ENCODE data around the gene SBF1. TPM values are rescaled to one million over a fixed set of nuclear protein-coding genes. Genes with fewer than 3 reads are reported as not detected.

SBF1 gene
- total RNA-seq, 5 donors from 2014 or later (not counting 1 experiment from before 2014, with no cell fraction given): 193 to 318 (median 308) TPM

DNA sequence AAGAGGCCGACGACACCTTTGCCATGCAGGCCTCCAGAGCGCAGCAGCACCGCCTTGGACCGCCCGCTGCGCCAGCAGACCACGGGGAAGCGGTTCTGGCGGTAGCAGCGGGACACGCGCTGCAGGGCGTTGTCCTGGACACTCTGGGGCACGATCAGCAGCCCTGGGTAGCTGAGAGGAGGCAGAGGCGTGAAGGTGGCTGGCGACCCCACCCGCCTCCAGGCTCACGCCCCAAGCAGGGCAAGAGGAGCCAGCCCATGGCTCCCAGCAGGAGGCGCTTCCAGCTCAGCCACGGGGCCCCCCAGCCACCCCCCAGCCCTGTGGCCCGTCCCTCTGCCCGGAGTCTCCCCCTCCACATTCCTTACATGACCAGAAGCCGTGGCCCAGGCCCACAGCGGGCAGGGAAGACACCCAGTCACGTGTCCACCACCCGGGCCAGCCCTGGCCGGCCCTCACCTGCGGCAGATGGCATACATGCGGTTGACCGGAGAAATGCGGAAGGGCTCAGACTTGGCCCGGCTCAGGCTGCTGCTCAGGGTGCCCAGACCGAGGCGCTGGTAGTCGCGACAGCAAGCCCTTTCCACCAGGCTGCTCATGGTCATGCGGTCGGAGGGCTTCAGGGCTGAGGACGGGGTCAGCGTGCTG is 15.2 kb downstream of the SBF1 start:
- peak in 3 of 4 experiments; percentile 17 to 30 (median 22) for ATAC-seq (replicated peaks in 1 of 4)
- no peak for DNase-seq
- WGBS (ENCODE audit: insufficient coverage): 94% methylated on average over 39 of the region's 41 CpGs
- Histone ChIP-seq H3K27me3 (replicated peaks in 1 of 2; ENCODE audit: control insufficient read depth in 2 of 2, extremely low read depth in 1 of 2, insufficient read depth in 2 of 2, low read length in 1 of 2) (no peaks in the 10 kb centered on the region), H3K27ac (ENCODE audit: low read length) (no peak overlapping the region), H3K9me3 (no peaks in the 10 kb centered on the region), H3K4me1 (ENCODE audit: control insufficient read depth in 1 of 2, extremely low read depth in 1 of 2, insufficient read depth in 2 of 2, low read length in 2 of 2) (peaks cover 0 to 5% of the 10 kb centered on the region in 2 experiments), H3K4me3 (ENCODE audit: control insufficient read depth in 1 of 2, extremely low read depth in 1 of 2, low read length in 1 of 2) (no peak overlapping the region), H3K36me3 (ENCODE audit: control insufficient read depth in 2 of 2, extremely low read depth in 1 of 2, insufficient read depth in 1 of 2, low read length in 1 of 2) (peaks cover 32 to 95% of the 10 kb centered on the region in 2 donors)
- peaks cover 0 to 2% (median 1%) of the 10 kb centered on the region in 3 donors for H3K4me1 Mint-ChIP-seq
- H3K27me3 Mint-ChIP-seq: no peaks in the 10 kb centered on the region
- H3K27ac Mint-ChIP-seq: no peak overlapping the region
- H3K9me3 Mint-ChIP-seq: no peaks in the 10 kb centered on the region
- CTCF ChIA-PET: no interaction called here
- POLR2A ChIA-PET: no interaction called here
- H3K4me3 Mint-ChIP-seq: no peak overlapping the region
- H3K36me3 Mint-ChIP-seq: peaks cover 35% of the 10 kb centered on the region

DNA sequence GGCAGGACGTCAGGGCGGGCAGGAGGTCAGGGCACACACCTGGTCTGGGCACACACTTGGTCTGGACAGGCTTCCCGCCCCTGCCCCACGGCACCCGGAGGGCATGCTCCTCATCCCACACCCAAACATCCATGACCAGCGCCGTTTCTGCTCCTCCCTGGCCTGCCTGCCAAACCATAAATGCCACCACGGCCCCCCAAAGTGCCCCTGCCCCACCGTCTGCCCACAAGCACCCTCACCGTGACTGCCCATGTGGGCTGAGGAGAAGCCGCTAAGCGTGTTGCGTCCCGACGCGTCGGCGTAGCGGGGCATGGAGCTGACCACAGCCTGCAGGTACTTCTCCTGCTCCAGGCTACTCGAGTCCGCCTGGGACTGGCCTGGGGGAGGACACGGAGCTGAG is 15.8 kb downstream of the SBF1 start:
- Histone ChIP-seq H3K4me3 (ENCODE audit: control insufficient read depth in 1 of 2, extremely low read depth in 1 of 2, low read length in 1 of 2) (no peak overlapping the region), H3K9me3 (no peaks in the 10 kb centered on the region), H3K36me3 (ENCODE audit: control insufficient read depth in 2 of 2, extremely low read depth in 1 of 2, insufficient read depth in 1 of 2, low read length in 1 of 2) (peaks cover 38 to 95% of the 10 kb centered on the region in 2 donors), H3K27me3 (replicated peaks in 1 of 2; ENCODE audit: control insufficient read depth in 2 of 2, extremely low read depth in 1 of 2, insufficient read depth in 2 of 2, low read length in 1 of 2) (no peaks in the 10 kb centered on the region), H3K4me1 (ENCODE audit: control insufficient read depth in 1 of 2, extremely low read depth in 1 of 2, insufficient read depth in 2 of 2, low read length in 2 of 2) (peaks cover 0 to 5% of the 10 kb centered on the region in 2 experiments), H3K27ac (ENCODE audit: low read length) (no peak overlapping the region)
- 94% methylated on average over 16 of the region's 22 CpGs for WGBS (ENCODE audit: insufficient coverage)
- POLR2A ChIA-PET: no interaction called here
- H3K4me1 Mint-ChIP-seq: peaks cover 0 to 2% (median 1%) of the 10 kb centered on the region in 3 donors
- no peak for DNase-seq
- ATAC-seq (replicated peaks in 1 of 4): no peak
- CTCF ChIA-PET: interaction anchor here in 1 of 2 donors (0.5 kb wide), 1 partner anchor 21 kb away, joined by 3 read pairs; no protein-coding TSS in a partner anchor
- no peak overlapping the region for H3K27ac Mint-ChIP-seq
- H3K27me3 Mint-ChIP-seq: no peaks in the 10 kb centered on the region
- H3K4me3 Mint-ChIP-seq: no peak overlapping the region
- peaks cover 35% of the 10 kb centered on the region for H3K36me3 Mint-ChIP-seq
- H3K9me3 Mint-ChIP-seq: no peaks in the 10 kb centered on the region

DNA sequence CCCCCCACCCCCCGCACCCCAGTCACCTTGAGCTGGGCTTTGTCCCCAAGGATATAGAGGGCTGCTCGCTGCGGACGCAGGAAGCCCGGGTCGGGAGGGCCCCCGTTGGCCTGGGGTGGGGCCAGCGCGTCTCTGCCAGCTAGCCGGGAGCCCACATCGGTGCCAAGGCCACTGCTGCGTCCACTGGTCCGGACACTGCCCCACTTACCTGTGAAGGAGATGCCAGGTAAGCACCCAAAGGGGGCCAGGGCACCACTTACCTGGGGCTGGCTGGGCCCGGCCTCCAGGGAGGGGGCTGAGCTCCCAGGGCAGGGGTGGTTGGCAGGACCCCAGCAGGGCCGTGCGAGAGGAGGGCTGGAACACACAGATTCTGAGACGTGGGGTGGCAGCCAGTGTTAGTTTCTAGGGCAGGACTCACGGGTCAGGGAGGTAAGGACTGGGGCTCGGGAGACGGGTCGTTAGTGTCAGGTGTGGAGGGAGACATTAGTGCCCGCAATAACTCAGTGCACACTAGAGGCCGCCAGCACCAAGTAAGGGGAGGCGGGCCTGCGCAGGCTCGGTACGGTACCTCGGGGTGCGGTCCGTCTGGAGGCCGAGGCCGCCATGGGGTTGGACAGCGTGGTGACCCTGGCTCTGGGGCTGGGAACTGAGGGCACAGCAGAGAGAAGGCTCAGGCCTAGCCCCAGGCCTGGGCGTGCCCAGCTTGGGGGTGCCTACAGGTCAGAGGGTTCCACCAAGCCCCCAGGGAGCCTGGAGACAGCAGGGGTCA is 18.2 kb downstream of the SBF1 start:
- DNase-seq: peak in 1 of 35 experiments; percentile 37

DNA sequence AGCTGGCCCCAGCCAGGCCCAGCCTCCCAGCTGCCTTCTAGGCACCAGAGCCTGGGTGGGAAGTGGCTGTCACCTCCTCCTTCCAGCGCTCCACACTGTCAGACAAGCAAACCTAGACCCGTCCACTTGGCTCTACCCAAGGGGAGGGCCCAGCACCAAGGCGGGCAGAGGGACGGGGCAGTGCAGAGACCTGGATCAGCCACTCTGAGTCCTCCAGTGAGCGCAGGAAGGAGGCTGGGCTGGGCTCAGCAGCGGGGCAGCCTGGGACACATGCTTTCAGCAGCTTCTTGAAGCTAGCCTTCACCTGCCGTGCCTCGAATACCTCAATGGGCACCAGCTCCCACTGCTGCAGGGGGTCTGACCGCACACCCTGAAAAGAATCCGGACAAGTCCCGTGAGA is 18.8 kb downstream of the SBF1 start:
- WGBS (ENCODE audit: insufficient coverage): 90% methylated on average over 6 of the region's 11 CpGs
- Mint-ChIP-seq H3K4me1 (peaks cover 3 to 9% (median 5%) of the 10 kb centered on the region in 3 donors), H3K36me3 (peaks cover 35% of the 10 kb centered on the region), H3K27me3 (no peaks in the 10 kb centered on the region), H3K9me3 (no peaks in the 10 kb centered on the region), H3K4me3 (no peak overlapping the region), H3K27ac (no peak overlapping the region)
- DNase-seq (no peak), ATAC-seq (replicated peaks in 1 of 4) (no peak)
- peaks cover 28 to 77% of the 10 kb centered on the region in 2 donors for H3K36me3 ChIP-seq (ENCODE audit: control insufficient read depth in 2 of 2, extremely low read depth in 1 of 2, insufficient read depth in 1 of 2, low read length in 1 of 2)
- H3K27me3 ChIP-seq (replicated peaks in 1 of 2; ENCODE audit: control insufficient read depth in 2 of 2, extremely low read depth in 1 of 2, insufficient read depth in 2 of 2, low read length in 1 of 2): no peaks in the 10 kb centered on the region
- H3K4me3 ChIP-seq (ENCODE audit: control insufficient read depth in 1 of 2, extremely low read depth in 1 of 2, low read length in 1 of 2): no peak overlapping the region
- CTCF ChIA-PET: no interaction called here
- POLR2A ChIA-PET: no interaction called here
- no peak overlapping the region for H3K27ac ChIP-seq (ENCODE audit: low read length)
- no peaks in the 10 kb centered on the region for H3K9me3 ChIP-seq
- peaks cover 0 to 5% of the 10 kb centered on the region in 2 experiments for H3K4me1 ChIP-seq (ENCODE audit: control insufficient read depth in 1 of 2, extremely low read depth in 1 of 2, insufficient read depth in 2 of 2, low read length in 2 of 2)

More for the DNA sequence above, 18.2 kb downstream of the SBF1 start:
- peaks cover 31% of the 10 kb centered on the region for H3K36me3 Mint-ChIP-seq
- Histone ChIP-seq H3K27me3 (replicated peaks in 1 of 2; ENCODE audit: control insufficient read depth in 2 of 2, extremely low read depth in 1 of 2, insufficient read depth in 2 of 2, low read length in 1 of 2) (no peaks in the 10 kb centered on the region), H3K9me3 (no peaks in the 10 kb centered on the region), H3K4me3 (ENCODE audit: control insufficient read depth in 1 of 2, extremely low read depth in 1 of 2, low read length in 1 of 2) (no peak overlapping the region), H3K36me3 (ENCODE audit: control insufficient read depth in 2 of 2, extremely low read depth in 1 of 2, insufficient read depth in 1 of 2, low read length in 1 of 2) (peaks cover 30 to 82% of the 10 kb centered on the region in 2 donors), H3K27ac (ENCODE audit: low read length) (no peak overlapping the region), H3K4me1 (ENCODE audit: control insufficient read depth in 1 of 2, extremely low read depth in 1 of 2, insufficient read depth in 2 of 2, low read length in 2 of 2) (peaks cover 0 to 5% of the 10 kb centered on the region in 2 experiments)
- H3K9me3 Mint-ChIP-seq: no peaks in the 10 kb centered on the region
- no peaks in the 10 kb centered on the region for H3K27me3 Mint-ChIP-seq
- ChIA-PET CTCF (interaction anchor here in 1 of 2 donors (1.1 kb wide), 1 partner anchor 69 kb away, joined by 3 read pairs; the partner anchor contains the start of gene SCO2), POLR2A (no interaction called here)
- H3K27ac Mint-ChIP-seq: peak overlapping the region; percentile 46 to 61
- H3K4me3 Mint-ChIP-seq: no peak overlapping the region
- ATAC-seq (replicated peaks in 1 of 4): peak in 3 of 4 experiments; percentile 20 to 52 (median 39)
- WGBS (ENCODE audit: insufficient coverage): 90% methylated on average over 32 of the region's 34 CpGs
- H3K4me1 Mint-ChIP-seq: peaks cover 0 to 7% (median 3%) of the 10 kb centered on the region in 3 donors

DNA sequence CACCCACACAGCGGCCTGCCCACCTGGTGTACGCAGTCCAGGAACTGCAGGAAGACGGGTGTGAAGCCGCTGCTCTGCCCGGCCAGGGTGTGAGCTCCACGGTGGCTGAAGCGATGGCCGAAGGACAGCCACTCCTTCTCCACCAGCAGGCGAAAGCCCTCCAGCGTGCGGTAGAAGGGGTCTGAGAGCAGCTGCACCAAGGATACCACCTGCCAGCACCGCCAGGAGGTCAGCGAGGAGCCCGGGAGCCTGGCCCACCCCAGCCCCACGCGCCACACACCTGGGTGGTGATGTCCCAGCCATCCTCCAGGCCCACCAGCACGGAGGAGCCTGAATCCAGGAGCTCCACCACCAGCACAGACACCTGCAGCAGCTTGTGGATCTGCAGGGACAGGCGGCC is 19.6 kb downstream of the SBF1 start:
- H3K4me1 ChIP-seq (ENCODE audit: control insufficient read depth in 1 of 2, extremely low read depth in 1 of 2, insufficient read depth in 2 of 2, low read length in 2 of 2): peaks cover 0 to 5% of the 10 kb centered on the region in 2 experiments
- H3K27ac ChIP-seq (ENCODE audit: low read length): no peak overlapping the region
- ChIA-PET POLR2A (no interaction called here), CTCF (no interaction called here)
- WGBS (ENCODE audit: insufficient coverage): 97% methylated on average over 14 of the region's 18 CpGs
- no peaks in the 10 kb centered on the region for H3K9me3 ChIP-seq
- H3K27ac Mint-ChIP-seq: no peak overlapping the region
- no peaks in the 10 kb centered on the region for H3K27me3 ChIP-seq (replicated peaks in 1 of 2; ENCODE audit: control insufficient read depth in 2 of 2, extremely low read depth in 1 of 2, insufficient read depth in 2 of 2, low read length in 1 of 2)
- H3K9me3 Mint-ChIP-seq: no peaks in the 10 kb centered on the region
- ATAC-seq (replicated peaks in 1 of 4) (no peak), DNase-seq (no peak)
- H3K36me3 ChIP-seq (ENCODE audit: control insufficient read depth in 2 of 2, extremely low read depth in 1 of 2, insufficient read depth in 1 of 2, low read length in 1 of 2): peaks cover 32 to 77% of the 10 kb centered on the region in 2 donors
- no peak overlapping the region for H3K4me3 Mint-ChIP-seq
- H3K4me1 Mint-ChIP-seq: peaks cover 5 to 9% (median 6%) of the 10 kb centered on the region in 3 donors
- H3K36me3 Mint-ChIP-seq: peaks cover 32% of the 10 kb centered on the region
- H3K27me3 Mint-ChIP-seq: no peaks in the 10 kb centered on the region
- no peak overlapping the region for H3K4me3 ChIP-seq (ENCODE audit: control insufficient read depth in 1 of 2, extremely low read depth in 1 of 2, low read length in 1 of 2)

DNA sequence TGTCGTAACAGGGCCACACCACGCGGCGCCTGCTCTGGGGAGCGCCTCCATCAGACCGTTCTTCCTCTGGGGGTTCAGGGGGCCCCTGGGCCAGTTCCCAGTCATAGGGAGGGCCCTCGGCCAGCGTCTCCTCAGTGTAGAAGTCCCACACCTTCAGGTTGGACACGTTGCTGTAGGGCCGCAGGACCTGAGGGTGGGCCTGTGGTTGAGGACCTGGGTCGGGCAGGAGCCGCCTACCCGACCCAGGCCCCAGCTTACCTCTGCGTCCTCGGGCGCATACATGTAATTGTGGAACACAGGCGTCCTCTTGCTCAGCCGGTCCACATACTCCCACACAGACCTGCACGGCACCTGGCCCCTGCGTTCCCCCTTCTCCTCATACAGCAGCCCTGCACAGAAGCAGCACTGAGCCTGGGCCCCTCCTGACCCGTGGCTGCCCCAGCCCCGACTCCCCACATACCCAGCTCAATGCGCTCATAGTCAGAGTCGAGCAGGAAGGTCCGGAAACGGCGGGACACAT is 20.2 kb downstream of the SBF1 start:
- Mint-ChIP-seq H3K27me3 (no peaks in the 10 kb centered on the region), H3K27ac (no peak overlapping the region), H3K36me3 (peaks cover 34% of the 10 kb centered on the region), H3K4me3 (no peak overlapping the region), H3K4me1 (peaks cover 8 to 12% (median 9%) of the 10 kb centered on the region in 3 donors), H3K9me3 (no peaks in the 10 kb centered on the region)
- Histone ChIP-seq H3K27me3 (replicated peaks in 1 of 2; ENCODE audit: control insufficient read depth in 2 of 2, extremely low read depth in 1 of 2, insufficient read depth in 2 of 2, low read length in 1 of 2) (no peaks in the 10 kb centered on the region), H3K9me3 (no peaks in the 10 kb centered on the region), H3K4me3 (ENCODE audit: control insufficient read depth in 1 of 2, extremely low read depth in 1 of 2, low read length in 1 of 2) (no peak overlapping the region), H3K4me1 (ENCODE audit: control insufficient read depth in 1 of 2, extremely low read depth in 1 of 2, insufficient read depth in 2 of 2, low read length in 2 of 2) (peaks cover 0 to 8% of the 10 kb centered on the region in 2 experiments), H3K27ac (ENCODE audit: low read length) (no peak overlapping the region), H3K36me3 (ENCODE audit: control insufficient read depth in 2 of 2, extremely low read depth in 1 of 2, insufficient read depth in 1 of 2, low read length in 1 of 2) (peaks cover 27 to 76% of the 10 kb centered on the region in 2 donors)
- ChIA-PET CTCF (no interaction called here), POLR2A (no interaction called here)
- 99% methylated on average over 25 of the region's 27 CpGs for whole genome bisulfite sequencing (ENCODE audit: insufficient coverage)
- DNase-seq (no peak), ATAC-seq (replicated peaks in 1 of 4) (no peak)
